Trophoblast cell (in vitro differentiated cells and primary cell): ENCODE measurements around the gene ZNF474.

ENCODE experiments used
- DNase-seq, 2 donors: peaks; one replicate each; pipeline ENCODE4 v3.0.0-alpha.2; 2016
- H2AFZ ChIP-seq: 2 replicates; pipeline ENCODE4 v1.6.1; 2013; ENCODE audit warnings: low read length, moderate library complexity, mild to moderate bottlenecking; ENCODE audit not compliant: insufficient read depth, poor library complexity
- H2AK5ac ChIP-seq: 2 replicates; pipeline ENCODE4 v1.6.1; 2013; ENCODE audit warnings: mild to moderate bottlenecking, low read length
- H2BK120ac ChIP-seq: 2 replicates; pipeline ENCODE4 v1.6.1; 2013; ENCODE audit warnings: low read length, mild to moderate bottlenecking, moderate library complexity; ENCODE audit not compliant: insufficient read depth, poor library complexity
- H2BK12ac ChIP-seq: 2 replicates; pipeline ENCODE4 v1.6.1; 2013; ENCODE audit warnings: mild to moderate bottlenecking, low read length, moderate library complexity
- H2BK5ac ChIP-seq: 2 replicates; pipeline ENCODE4 v1.6.1; 2013; ENCODE audit warnings: low read length, low read depth, moderate library complexity, mild to moderate bottlenecking; ENCODE audit not compliant: poor library complexity
- H3K14ac ChIP-seq: 2 replicates; pipeline ENCODE4 v1.6.1; 2013; ENCODE audit warnings: mild to moderate bottlenecking, low read length
- H3K18ac ChIP-seq: 2 replicates; pipeline ENCODE4 v1.6.1; 2013; ENCODE audit warnings: mild to moderate bottlenecking, low read length
- H3K23ac ChIP-seq: 2 replicates; pipeline ENCODE4 v1.6.1; 2013; ENCODE audit warnings: low read length
- H3K27ac ChIP-seq: 2 replicates; pipeline ENCODE4 v1.5.1; 2013; ENCODE audit warnings: low read depth, mild to moderate bottlenecking, inconsistent platforms, low read length, moderate library complexity
- H3K27me3 ChIP-seq: 2 replicates; pipeline ENCODE4 v1.6.1; 2013; ENCODE audit warnings: inconsistent platforms, mild to moderate bottlenecking, low read length, moderate library complexity; ENCODE audit not compliant: insufficient read depth
- H3K36me3 ChIP-seq, 2 experiments: 1 replicate in 1 of 2; 2 replicates in 1 of 2; pipeline ENCODE4 v1.6.1; 2013; ENCODE audit warnings: low read length in 2 of 2, mild to moderate bottlenecking in 2 of 2, moderate library complexity in 1 of 2; ENCODE audit not compliant: insufficient read depth in 2 of 2, control insufficient read depth in 1 of 2
- H3K4ac ChIP-seq: 2 replicates; pipeline ENCODE4 v1.6.1; 2013; ENCODE audit warnings: low read depth, mild to moderate bottlenecking, low read length, moderate library complexity
- H3K4me1 ChIP-seq, 2 experiments: 1 replicate in 1 of 2; 2 replicates in 1 of 2; pipeline ENCODE4 v1.6.1; 2013; ENCODE audit warnings: low read length in 2 of 2, mild to moderate bottlenecking in 2 of 2, moderate library complexity in 1 of 2; ENCODE audit not compliant: insufficient read depth in 2 of 2, control insufficient read depth in 1 of 2
- H3K4me2 ChIP-seq: 2 replicates; pipeline ENCODE4 v1.6.1; 2013; ENCODE audit warnings: inconsistent platforms, mild to moderate bottlenecking, low read length, moderate library complexity
- H3K4me3 ChIP-seq: 2 replicates; pipeline ENCODE4 v1.5.1; 2013; ENCODE audit warnings: mild to moderate bottlenecking, low read depth, low read length, inconsistent platforms
- H3K79me1 ChIP-seq: one replicate; pipeline ENCODE4 v1.6.1; 2013; ENCODE audit warnings: low read length
- H3K79me2 ChIP-seq: 2 replicates; pipeline ENCODE4 v1.6.1; 2013; ENCODE audit warnings: low read length, mild to moderate bottlenecking; ENCODE audit not compliant: control insufficient read depth, insufficient read depth, poor library complexity
- H3K9ac ChIP-seq: 2 replicates; pipeline ENCODE4 v1.6.1; 2013; ENCODE audit warnings: mild to moderate bottlenecking, low read length
- H3K9me3 ChIP-seq: 2 replicates; pipeline ENCODE4 v1.6.1; 2013; ENCODE audit warnings: low read depth, mild to moderate bottlenecking, control low read depth, inconsistent platforms, low read length; ENCODE audit not compliant: insufficient read depth
- H4K12ac ChIP-seq: 2 replicates; pipeline ENCODE4 v1.6.1; 2013; ENCODE audit warnings: low read depth, mild to moderate bottlenecking, low read length, moderate library complexity
- H4K8ac ChIP-seq: 2 replicates; pipeline ENCODE4 v1.6.1; 2013; ENCODE audit warnings: low read depth, mild to moderate bottlenecking, low read length, moderate library complexity
- H4K91ac ChIP-seq: one replicate; pipeline ENCODE4 v1.6.1; 2013; ENCODE audit warnings: low read depth, mild to moderate bottlenecking, low read length, moderate library complexity
- WGBS: extraction: QIAGEN DNeasy Blood & Tissue Kit; methylation state at CpG from one replicate; pipeline ENCODE4 v1.1.7; 2013; ENCODE audit warnings: missing lambda C conversion rate; ENCODE audit not compliant: insufficient read length, insufficient coverage; ENCODE audit errors: extremely low coverage; 5-methylcytosine and 5-hydroxymethylcytosine counted together

The ZNF474 gene

DNA sequence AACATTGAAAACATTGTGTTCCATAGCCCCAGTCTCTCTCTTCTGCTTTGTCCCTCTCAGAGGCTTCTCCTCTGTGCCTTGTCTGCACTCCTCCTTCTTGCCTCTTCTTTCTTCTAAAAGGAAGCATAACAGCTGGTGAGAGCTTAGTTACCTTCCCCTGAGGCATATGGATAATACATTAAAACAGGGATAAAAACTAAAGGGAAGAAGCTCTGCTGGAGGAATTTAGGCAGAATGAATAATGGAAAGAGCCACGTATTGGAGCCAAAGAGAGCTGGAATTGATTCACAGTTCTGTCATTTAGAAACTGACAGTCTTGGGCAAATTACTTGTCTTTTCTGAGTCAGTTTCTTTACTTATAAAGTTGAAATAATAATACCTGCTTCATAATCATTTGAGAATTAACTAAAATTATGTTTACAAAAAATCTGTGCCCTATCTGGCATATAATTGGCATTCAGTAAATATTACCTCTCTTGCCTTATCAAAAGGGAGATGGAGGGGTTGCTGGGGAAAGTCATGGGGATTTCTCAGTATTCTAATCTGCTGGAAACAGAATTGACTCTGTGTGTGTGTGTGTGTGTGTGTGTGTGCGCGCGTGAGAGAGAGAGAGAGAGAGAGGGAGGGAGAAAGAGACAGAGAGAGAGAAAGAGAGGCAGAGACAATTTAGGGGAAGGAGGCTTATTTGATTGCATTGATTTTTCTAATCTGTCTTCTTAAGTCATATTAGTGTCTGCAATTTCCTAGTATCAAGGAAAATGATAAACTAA lies 20.2 kb downstream of the ZNF474 start:
- Histone ChIP-seq H3K4me2 (no peak overlapping the region), H2BK120ac (no peak overlapping the region), H3K9ac (no peak overlapping the region), H3K79me2 (no peaks in the 10 kb centered on the region), H3K23ac (no peak overlapping the region), H2BK12ac (no peak overlapping the region), H3K4me1 (peaks cover 3 to 7% of the 10 kb centered on the region in 2 experiments), H3K4ac (no peak overlapping the region), H4K91ac (no peak overlapping the region), H3K36me3 (no peaks in the 10 kb centered on the region), H2AFZ (no peak overlapping the region), H2BK5ac (no peak overlapping the region), H3K27ac (no peak overlapping the region), H4K8ac (no peak overlapping the region), H2AK5ac (no peak overlapping the region), H3K9me3 (no peaks in the 10 kb centered on the region), H3K27me3 (no peaks in the 10 kb centered on the region), H3K18ac (no peak overlapping the region), H3K14ac (no peak overlapping the region), H3K79me1 (peaks cover 2% of the 10 kb centered on the region), H3K4me3 (no peak overlapping the region), H4K12ac (no peak overlapping the region)
- WGBS, result no CpG with 5 or more reads among the region's 4 CpGs
- DNase-seq, result no peak

DNA sequence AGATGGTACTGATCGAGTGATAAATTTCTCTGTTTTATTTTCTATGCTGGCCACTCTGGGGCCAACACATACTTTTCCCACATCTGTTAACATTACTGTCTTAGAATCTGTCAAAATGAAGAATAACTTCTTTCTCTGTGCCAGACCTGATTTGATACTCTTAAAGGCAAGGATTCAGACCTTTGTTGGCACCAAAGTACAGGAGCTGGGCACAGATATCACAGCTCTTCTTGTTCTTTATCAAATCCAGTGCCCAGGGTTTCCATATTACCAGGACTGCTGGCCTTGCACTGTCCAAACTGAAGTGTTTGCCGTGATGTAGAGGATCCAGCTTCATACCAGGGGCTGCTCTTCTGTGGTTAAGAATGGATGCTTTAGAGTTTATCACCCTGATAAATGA lies 20.9 kb downstream of the ZNF474 start:
- Histone ChIP-seq H3K27ac (no peak overlapping the region), H2AFZ (no peak overlapping the region), H3K18ac (no peak overlapping the region), H4K12ac (no peak overlapping the region), H4K8ac (no peak overlapping the region), H3K4me2 (no peak overlapping the region), H3K27me3 (no peaks in the 10 kb centered on the region), H4K91ac (no peak overlapping the region), H3K4me3 (no peak overlapping the region), H3K36me3 (no peaks in the 10 kb centered on the region), H2BK12ac (no peak overlapping the region), H3K14ac (no peak overlapping the region), H2BK5ac (no peak overlapping the region), H3K79me1 (peaks cover 2% of the 10 kb centered on the region), H3K23ac (no peak overlapping the region), H3K4me1 (peaks cover 3 to 7% of the 10 kb centered on the region in 2 experiments), H3K4ac (no peak overlapping the region), H3K79me2 (no peaks in the 10 kb centered on the region), H2BK120ac (no peak overlapping the region), H2AK5ac (no peak overlapping the region), H3K9ac (no peak overlapping the region), H3K9me3 (no peaks in the 10 kb centered on the region)
- WGBS, result no CpG with 5 or more reads among the region's 2 CpGs
- DNase-seq, result no peak

DNA sequence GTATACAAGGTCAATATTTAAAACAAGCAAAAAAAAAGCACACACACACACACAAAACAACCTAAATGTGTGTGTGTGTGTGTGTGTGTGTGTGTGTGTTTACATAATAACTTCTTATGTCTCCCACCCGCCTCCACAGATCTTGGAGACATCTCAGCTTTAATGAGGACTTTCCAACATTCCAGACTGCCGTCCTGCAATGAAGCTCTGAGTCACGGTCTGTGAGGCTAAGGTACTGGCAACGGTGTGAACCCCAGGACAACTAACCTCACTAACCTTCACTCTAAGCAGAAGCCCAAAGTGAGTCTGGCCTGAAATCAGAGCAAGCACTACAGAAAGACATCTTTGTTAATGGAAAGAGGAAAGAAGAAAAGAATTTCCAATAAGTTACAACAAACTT lies 22.3 kb downstream of the ZNF474 start:
- no peak overlapping the region for H3K9ac ChIP-seq
- no peak overlapping the region for H3K27ac ChIP-seq
- H3K4me1 ChIP-seq, result peaks cover 3 to 4% of the 10 kb centered on the region in 2 experiments
- no peaks in the 10 kb centered on the region for H3K79me2 ChIP-seq
- H2AFZ ChIP-seq, result no peak overlapping the region
- no peak overlapping the region for H2BK12ac ChIP-seq
- no peaks in the 10 kb centered on the region for H3K27me3 ChIP-seq
- H3K4me2 ChIP-seq, result no peak overlapping the region
- no peak overlapping the region for H2BK120ac ChIP-seq
- H3K23ac ChIP-seq, result no peak overlapping the region
- no peak overlapping the region for H2AK5ac ChIP-seq
- H4K91ac ChIP-seq, result no peak overlapping the region
- no peak overlapping the region for H3K4me3 ChIP-seq
- H2BK5ac ChIP-seq, result no peak overlapping the region
- no peak overlapping the region for H3K14ac ChIP-seq
- no CpG with 5 or more reads among the region's 4 CpGs for WGBS
- no peaks in the 10 kb centered on the region for H3K36me3 ChIP-seq
- H4K8ac ChIP-seq, result no peak overlapping the region
- no peak overlapping the region for H3K4ac ChIP-seq
- peaks cover 2% of the 10 kb centered on the region for H3K79me1 ChIP-seq
- H3K18ac ChIP-seq, result no peak overlapping the region
- H4K12ac ChIP-seq, result no peak overlapping the region
- no peak for DNase-seq
- H3K9me3 ChIP-seq, result no peaks in the 10 kb centered on the region

DNA sequence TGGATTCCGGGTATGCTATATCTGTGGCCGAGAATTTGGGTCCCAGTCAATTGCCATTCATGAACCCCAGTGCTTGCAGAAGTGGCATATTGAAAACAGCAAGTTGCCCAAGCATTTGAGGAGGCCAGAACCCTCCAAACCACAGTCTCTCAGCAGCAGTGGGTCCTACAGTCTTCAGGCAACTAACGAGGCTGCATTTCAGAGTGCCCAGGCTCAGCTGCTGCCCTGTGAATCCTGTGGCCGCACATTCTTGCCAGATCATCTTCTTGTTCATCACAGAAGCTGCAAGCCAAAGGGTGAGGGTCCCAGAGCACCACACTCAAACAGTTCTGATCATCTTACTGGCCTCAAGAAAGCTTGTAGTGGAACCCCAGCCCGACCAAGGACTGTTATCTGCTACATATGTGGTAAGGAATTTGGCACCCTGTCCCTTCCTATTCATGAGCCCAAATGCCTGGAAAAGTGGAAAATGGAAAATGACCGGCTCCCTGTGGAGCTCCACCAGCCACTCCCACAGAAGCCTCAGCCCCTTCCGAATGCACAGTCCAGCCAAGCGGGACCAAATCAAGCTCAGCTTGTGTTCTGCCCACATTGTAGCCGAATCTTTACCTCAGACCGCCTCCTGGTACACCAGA lies 23.0 kb downstream of the ZNF474 start:
- Histone ChIP-seq H3K9me3 (no peaks in the 10 kb centered on the region), H3K14ac (peak overlapping the region; percentile 35), H2AK5ac (no peak overlapping the region), H3K27ac (no peak overlapping the region), H3K79me2 (no peaks in the 10 kb centered on the region), H4K8ac (no peak overlapping the region), H2BK5ac (peak overlapping the region; percentile 23), H3K79me1 (peaks cover 2% of the 10 kb centered on the region), H3K9ac (no peak overlapping the region), H3K27me3 (no peaks in the 10 kb centered on the region), H2BK12ac (peak overlapping the region; percentile 66), H3K23ac (no peak overlapping the region), H2BK120ac (peak overlapping the region; percentile 4), H4K12ac (no peak overlapping the region), H3K4ac (no peak overlapping the region), H3K4me2 (no peak overlapping the region), H3K18ac (no peak overlapping the region), H3K4me1 (peaks cover 3 to 4% of the 10 kb centered on the region in 2 experiments), H4K91ac (peak overlapping the region; percentile 20), H3K36me3 (no peaks in the 10 kb centered on the region), H3K4me3 (no peak overlapping the region), H2AFZ (no peak overlapping the region)
- DNase-seq, result no peak
- no CpG with 5 or more reads among the region's 10 CpGs for WGBS
